Activated T-helper 9 cell treated with anti-CD3 and anti-CD28 coated beads, Interleukin-2, amount 50 U/mL, for 16 hours (primary cell): ENCODE data around the gene LDB1.

Experiments
- DNase-seq: peaks from one replicate; pipeline ENCODE4 v3.0.0-alpha.2; 2020; ENCODE audit warnings: low read depth

Gene LDB1

DNA sequence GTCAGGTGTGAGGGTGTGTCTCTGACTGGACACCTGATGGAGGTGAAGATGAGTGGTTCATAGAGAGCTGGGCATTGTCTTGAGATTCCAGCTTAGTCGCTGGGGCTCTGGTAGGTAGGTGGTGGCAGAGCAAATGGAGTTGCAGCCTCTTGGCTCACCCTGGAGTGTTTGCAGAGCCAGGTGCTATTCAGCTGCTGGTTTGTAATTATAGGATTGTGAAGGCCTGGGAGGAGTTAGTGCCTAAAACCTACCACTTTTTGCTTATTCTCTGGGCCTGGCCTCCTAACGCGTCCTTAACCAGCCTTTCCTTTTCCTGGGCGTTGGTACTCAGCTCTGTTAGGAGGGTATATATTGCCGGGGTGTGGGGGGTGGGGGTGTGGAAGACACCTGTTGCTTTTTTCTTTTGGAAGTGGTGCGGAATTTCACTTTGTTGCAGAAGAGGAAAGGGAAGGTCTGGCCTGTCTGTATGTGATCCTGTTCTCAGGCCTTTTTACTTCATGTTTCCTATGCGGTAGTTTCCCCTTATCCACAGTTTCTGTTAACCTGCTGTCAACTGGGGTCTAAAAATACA lies 15.9 kb upstream of the LDB1 start:
- DNase-seq: no peak

DNA sequence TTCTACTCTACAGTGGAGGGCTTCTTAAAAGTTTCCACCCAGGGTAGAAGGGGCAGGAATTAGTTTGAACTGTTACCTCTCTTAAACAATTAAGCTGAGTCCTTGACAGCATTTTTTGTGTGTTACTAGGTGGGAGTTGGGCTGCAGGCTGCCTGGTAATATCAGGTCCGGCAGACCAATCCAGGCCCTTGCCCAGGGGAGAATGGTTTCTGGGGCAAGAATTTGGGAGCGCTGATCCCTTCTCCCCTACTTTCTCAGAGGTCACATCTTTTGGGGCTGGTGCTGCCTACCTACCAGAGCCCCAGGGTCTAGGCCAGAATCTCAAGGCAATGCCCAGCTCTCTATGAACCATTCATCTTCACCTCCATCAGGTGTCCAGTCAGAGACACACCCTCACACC lies 14.2 kb upstream of the LDB1 start:
- DNase-seq: no peak

DNA sequence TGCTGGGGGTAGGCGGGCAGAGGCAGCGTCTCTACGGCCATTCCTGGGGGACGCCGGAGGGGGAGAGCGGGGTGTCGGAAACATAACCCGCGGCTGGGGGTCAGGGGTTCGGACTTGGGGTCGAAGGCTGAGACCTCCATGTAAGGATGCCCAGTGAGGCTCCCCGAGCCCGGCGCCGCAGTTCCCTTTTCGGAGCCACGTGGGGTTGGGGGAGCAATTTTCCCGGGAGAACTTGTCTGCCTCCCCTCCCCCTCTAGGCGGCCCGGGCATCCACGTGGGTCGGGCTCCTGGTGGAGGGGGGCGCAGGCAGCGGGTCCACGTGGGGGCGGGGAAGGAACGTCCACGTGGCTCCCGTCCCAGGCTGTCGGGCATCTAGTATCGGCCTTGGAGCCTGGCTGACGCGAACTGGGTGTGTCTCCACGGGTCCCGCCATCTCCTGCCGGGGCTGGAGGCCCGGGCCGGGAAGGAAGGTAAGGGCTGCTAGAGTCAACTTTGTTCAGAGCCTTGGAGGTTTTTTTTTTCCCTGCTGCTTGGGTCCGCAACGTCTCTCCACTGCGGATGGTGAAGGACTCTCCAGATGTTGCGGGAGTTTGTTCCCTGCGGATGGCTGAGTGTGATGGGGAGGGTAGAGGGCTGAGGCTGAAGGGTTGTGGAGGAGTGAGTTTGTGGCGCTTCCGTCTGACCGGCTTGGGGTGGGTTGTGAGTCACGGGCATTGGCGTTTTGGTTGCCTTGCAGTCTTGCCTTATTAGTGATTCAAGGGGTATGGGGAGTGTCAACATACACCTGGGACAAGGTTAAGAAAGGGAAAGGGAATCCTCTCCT lies 13.4 kb upstream of the LDB1 start:
- DNase-seq: peak; percentile 50

DNA sequence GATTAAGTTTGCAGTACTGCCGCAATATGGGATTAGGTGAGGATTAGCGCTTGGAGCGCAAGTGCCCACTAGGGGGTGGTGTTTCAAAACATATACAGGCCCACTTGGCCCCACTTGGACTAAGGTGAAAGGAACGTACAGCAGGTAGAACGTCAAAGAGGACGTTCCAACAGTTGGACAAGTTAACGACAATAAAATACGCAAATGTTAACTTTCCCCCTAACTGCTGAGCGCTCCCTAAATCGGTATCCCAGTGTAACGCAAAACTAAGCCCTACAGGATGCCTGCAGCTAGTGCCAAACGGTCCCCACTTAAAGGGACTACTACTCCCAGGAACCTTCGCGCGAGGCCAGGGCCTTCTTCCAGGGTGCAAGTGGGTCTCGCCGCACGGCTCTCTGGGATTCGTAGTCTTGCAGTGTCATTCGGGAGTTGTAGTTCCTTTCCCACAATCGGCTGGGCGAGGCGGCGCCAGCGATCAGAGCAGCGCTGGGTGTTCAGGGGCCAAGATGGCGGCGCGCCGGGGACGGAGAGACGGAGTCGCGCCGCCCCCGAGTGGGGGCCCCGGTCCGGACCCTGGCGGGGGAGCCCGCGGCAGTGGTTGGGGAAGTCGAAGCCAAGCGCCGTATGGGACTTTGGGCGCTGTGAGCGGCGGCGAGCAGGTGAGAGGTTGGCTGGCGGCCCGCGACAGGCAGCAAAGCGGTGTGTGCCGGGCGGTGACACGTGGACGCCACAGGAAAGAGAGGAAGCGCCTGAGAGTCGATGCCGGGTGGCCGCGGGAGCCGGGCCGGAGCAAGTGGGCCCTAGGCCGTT lies 12.6 kb upstream of the LDB1 start, which contains the start of gene PPRC1:
Gene PPRC1 (plus strand): TSS at position 478 of the 810 bp plus-strand sequence. CDS start 29 bp downstream, at position 507.
- DNase-seq: peak; percentile 94

DNA sequence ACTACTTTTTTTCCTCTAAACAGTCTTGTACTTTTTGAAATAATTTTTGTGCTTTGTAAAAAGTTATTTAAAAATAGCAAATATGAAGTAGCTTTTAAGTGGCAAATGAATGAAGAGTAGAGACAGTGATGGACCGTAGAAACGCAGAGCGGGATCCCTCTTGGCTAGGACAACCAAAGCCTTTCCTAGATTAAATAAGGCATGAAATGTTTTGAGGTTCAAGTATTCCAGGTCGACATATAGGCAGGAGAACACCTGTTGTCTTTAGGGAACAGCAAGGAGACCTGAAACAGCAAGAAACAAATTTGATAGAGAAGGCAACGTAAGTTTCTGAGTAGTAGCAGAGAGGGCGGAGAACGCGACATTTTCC lies 12.0 kb upstream of the LDB1 start:
- DNase-seq: no peak

DNA sequence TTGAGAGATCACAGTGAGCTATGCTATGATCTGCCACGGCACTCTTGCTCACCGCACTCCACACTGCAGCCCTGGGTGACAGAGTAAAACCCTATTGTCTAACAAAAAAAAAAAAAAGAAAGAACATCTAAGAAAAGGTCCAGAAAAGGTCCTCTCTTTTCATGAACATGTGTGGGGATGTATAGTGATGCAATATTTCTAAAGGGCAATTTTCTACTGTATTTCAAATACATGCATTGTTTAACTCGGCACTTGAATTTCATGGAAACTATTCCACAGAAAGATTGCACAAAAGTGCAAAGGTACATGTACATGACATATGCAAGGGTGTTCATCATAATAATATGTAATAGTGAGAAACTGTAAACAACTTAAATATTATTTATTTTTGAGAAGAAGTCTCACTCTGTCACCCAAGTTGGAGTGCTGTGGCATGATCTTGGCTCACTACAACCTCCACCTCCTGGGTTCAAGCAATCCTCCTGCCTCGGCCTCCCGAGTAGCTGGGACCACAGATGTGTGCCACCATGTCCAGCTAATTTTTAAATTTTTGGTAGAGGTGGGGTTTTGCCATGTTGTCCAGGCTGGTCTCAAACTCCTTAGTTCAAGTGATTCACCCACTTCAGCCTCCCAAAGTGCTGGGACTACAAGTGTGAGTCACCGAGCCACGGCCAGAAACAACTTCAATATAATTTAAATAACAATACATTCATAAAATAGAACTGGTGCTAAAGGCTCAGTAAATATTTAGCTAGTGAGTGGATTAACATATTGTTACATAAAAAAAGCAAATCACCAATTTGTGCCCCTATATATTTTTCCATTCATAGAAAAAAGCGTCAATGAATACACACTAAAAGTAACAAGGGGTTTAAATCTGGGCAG lies 11.4 kb upstream of the LDB1 start:
- no peak for DNase-seq

DNA sequence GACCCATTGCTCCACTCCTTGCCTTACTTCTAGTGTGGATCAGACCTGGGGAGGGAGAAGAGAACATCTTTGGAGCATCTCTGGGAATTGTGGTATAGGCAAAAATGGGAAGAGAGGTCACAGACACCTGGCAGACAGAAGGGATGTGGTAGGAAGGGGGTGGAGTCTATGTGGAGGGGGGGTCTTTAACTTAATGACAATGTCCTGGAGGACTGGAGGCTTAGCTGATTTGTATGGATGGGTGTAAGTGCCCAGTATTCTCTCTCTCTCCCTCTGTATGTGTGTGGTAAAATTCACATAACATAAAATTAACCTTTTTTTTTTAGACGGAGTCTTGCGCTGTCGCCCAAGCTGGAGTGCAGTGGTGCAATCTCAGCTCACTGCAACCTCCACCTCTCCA lies 3.1 kb upstream of the LDB1 start:
- no peak for DNase-seq

DNA sequence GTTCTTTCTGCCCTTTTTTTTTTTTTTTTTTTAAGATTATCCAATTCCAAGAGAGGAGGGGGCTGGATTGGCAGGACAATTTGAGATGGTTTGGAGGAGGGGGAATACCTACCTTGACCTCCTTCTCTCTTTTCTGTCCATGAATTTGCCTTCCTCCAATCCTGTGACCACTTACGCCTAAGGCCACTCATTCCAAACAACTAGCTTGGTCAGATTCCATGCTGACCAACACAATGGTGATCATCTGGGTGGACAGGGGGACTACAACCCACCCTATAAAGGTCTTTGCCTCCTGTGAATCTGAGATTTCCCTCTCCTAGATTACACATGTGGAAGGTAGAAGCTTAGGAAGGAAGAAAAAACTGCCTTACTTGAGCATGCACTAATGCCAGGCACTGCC lies 2.3 kb upstream of the LDB1 start:
- no peak for DNase-seq

DNA sequence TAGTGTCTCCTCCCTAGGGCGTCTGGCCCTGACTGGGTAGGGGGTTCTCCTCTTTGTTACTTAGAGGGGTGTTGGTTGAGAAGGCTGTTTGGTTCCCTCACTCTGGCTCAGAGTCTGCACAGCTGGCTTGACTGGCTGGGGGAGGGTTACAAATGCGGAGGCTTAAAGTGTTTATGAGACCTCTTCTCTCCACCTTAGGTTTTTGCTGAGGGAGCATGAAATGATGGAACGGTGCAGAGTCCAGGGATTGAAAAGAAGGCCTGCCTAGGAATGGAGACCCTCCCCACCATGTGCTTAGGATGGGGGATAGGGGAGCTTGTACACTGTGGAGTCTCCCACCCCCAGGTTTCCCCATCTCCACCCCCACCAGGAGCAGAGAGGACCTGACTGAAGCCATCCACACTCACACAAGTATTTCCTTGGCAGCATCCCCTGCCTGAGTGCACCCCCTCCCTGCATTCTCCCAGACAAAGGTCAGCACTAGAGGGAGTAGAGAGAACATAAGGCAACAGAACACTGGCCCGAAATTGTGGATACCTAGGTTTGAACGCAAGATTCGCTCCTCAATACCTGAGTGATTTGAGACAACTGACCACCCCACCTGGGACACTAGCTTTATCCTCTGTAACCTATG lies 1.7 kb upstream of the LDB1 start:
- no peak for DNase-seq

DNA sequence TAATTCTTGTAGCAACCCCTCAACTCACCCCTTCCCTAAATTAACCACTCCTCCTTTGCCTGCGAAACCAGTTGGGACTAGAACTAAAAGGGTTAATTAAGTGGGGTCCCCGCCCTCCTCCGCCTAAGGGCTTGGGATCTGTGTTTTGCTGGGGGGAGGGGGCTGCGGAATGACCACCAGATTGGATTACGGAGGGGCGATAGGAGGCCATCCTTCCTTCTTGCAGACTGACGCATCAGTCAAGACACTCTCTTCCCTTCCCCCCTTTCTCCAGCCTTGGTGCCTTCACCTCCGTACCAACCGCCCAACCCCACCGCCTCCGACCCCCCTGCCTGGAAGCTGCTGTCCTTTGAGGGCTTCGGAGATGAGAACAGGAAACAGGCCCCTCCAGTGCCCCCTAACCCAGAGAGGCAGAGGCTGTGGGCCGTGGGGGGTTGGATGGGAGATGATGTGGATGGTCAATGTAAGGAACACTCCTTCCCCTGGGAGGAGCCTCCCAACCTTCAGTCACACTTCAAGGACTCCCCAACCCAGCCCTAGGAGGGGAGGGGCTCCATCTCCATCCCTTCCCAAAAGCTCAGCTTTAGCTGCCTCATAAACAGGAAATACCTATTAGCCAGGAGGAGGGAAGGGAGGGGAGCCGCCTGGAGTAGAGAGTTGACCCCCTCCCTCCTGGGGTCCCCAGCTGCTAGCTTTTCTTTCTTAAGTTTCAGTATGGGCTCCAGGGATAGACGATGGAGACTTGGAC lies 997 bp upstream of the LDB1 start:
- DNase-seq: no peak

DNA sequence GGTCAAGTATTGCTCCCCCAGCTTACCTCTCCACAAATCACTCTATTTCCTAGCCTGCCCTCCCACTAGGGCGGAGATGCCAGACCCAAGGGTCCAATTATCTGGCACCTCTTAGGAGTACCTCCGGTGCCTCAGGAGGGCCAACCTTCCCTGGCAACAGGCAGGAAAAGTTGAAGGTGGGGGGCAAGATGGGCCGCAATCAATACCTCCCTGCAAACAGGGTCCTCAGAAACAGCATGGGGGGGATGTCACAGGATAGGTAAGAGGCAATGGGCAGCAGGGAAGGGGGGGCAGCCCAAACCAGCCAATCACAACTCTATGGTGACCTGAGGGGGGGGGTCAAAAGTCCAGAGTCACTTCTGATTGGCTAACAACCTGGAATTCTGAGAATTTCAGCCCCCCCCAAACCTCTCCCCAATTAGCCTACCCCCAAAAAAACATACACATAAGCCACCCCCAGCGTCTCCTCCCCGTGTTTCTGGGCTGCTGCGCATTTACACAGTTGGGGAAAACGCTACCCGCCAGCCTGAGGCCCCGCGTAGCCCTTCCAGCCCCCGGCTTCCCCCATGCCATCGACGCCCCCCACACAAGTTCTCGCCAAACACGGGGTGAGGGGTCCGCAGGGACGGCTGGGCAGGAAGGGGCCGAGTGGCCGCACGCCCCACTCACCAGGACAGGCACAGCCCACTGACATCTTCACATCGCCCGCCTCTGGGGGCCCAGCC lies 589 bp downstream of the LDB1 start:
- DNase-seq: no peak

DNA sequence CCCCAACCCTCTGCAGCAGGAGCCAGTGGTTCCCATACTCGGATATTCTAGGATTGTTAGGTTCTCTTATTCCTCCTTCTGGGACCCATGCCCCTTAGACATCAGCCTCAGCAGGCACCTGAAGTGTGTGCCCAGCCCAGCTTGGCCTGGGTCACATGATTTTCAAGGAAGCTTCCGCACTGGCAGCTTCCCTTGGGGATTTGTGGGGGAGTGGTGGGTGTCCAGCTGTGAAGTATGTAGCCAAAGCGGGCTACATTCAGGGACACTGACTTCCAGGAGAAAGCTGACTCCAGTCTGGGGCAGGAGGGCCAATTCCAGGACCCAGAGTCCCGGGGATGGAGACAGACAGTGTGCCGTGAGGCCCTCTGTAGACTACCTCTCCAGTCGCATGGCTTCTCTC lies 1.3 kb downstream of the LDB1 start:
- no peak for DNase-seq

DNA sequence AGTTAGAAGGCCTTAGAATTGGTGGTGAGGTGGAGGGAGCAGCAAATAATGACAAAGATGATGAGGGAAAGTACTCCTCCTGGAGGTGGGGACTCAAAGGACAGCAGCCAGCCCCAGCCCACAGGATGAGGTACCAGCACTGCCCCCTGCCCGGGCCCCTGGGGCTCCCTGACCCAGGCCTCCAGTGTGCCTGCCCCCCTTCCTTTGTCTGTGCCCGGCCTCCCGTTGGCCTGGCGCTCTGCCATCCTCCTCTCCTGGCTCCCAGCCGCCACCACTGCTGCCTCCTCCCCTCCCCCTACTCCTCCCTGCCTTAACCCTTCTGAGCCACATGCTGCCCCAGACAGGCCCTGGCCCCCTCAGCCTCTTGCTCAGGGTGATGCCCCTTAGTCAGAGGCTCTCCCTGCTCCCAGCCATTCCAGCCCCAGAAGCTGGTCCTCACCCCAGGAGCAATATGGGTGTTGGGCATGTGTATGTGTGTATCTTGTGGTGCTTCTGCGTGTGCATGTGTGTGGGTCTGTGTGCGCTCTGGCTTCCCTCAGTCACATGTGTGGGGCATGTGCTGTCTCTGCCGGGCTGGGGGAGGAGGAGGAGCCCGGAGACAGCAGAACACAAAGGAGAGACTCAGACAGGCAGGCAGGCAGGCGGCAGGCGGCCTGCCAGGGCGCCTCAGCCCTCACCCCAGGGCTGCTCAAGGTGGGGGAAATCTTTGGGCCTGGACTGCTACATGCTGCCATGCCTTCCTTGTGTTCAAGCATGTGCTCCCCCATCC lies 2.6 kb downstream of the LDB1 start:
- no peak for DNase-seq

DNA sequence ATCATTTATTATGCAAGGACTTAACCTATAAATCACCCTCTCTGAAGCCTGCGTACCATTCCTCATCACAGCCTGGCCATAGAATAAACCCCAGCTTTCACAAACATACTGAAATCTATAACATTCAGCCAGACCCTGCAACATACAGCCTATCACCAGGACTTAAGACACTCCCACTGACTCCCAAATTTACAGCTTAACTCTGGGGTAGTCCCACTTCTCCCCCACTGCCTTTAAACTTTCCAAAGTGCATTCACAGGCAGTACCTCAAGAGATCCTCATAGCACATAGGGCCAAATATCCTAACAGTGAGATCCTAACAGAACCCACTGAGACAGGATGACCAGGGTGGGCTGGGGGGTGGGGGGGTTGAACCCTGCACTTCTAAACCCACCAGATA lies 3.5 kb downstream of the LDB1 start:
- no peak for DNase-seq

DNA sequence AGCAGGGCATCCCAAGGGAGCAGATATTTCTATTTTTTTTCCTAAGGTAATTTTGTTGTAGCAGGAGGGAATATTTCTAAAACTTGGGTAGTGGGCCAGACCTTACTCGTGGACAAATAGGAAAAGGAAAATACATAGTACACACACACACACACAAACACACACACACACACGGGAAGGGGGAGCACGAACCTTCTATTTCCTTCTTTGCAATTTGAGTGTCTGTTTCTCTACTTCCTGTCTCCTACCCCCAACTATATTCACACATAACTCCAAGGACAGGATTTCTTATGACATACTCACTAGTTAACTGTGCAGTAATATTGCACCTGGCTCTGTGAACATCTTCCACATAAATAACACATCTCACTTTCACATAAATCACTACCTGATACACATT lies 4.4 kb downstream of the LDB1 start:
- no peak for DNase-seq

DNA sequence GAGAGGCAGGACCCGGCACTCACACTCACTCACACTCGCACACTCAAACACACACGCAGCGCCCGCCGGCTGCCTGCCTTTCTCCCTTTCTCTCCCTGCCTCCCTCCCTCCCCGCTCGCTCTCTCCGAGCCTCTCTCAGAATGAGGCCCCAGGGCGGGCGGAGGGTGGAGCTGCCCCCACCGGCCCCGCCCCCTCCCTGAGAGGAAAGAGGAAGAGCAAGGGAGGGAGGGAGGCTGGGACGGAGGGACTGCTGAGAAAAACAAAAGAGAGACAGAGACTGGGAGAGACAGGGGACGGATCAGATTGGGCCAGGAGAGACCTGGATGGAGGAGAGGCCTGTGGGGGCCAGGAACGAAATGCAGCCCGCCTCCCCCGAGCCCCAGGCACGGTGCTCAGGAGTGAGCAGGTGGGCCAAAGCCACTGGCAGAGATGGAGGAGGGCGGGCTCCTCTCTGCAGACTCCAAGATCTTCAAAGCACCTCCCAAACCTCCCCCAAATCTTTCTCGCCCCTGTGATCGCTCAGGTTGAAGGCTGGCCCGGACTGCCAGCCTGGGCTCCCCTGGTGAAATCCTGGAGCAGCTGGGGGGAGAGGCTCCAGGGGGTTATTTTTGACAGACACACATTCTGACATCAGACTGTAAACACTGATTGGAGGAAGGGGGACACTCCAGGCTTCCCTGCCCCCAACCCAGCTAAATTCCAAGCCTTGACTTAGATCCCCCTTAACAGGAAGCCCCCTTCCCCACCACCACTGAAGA lies 5.1 kb downstream of the LDB1 start:
- DNase-seq: peak; percentile 81

DNA sequence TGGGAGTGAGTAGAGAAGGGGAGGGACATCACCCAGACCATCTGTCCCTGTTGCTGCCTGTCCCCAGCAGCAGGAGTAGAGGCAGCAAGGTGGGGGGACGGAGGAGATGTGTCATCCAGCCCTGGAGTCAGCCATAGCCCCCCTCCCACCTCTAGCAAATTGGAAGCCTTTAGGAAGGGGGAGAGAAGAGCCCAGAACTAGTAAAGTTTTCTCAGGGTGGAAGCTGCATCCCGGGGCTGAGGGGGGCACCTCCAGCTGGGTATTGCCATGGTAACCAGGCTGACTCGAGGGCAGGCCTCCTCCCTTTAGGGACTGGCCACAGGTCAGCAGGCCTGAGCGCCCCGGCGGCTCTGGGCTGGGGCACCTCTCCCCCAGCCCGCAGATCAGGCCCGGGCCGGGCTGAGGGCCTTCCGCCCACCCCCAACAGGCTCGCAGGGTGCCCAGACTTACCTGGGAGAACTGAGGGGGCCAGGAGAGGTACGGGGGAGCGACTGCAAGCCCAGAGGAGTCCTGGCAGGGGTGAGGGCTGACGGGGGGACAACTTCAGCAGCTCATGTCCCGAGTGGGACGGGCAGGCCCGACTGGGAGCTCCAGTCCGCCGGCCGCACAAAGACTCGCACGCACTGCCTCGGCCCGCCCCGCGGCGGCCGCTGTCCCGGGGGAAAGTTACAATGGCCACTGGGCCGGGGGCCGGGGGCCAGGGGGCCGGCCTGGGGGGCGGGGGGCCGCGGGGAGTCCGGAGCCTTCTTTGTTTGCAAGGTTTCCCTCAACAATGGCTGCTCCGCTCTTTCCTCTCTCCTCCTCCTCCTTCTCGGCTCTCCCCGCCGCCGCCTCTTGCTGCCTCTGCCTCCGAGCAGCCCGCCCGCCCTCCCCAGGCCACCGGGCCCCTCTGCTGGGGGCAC lies 6.0 kb downstream of the LDB1 start:
- DNase-seq: no peak
